DND-41 (cell line): Measurements from ENCODE around the gene IFITM2.
"Not testable (repeated sequence)": the region's sequence is repeated elsewhere in the genome, so short reads cannot be mapped to it uniquely, and the experiment has no call there.

ENCODE experiments used
- ATAC-seq: fragments of 200-7000 bp; cut with Tn5 transposase; 3 replicates; pipeline ENCODE4 v1.9.1; 2021; ENCODE audit warnings: low read depth; ENCODE audit not compliant: insufficient read depth
- DNase-seq: peaks from one replicate; pipeline ENCODE4 v3.0.0-alpha.2; 2020
- H2AFZ ChIP-seq: 2 replicates; pipeline ENCODE4 v1.6.0; 2012; ENCODE audit warnings: low read depth, low read length
- H3K27ac ChIP-seq: 2 replicates; pipeline ENCODE4 v1.5.1; 2012; ENCODE audit warnings: low read length, inconsistent platforms
- H3K27me3 ChIP-seq: fragments of 200-600 bp; sonication (generic); 2 replicates; pipeline ENCODE4 v1.6.0; 2012; ENCODE audit warnings: low read length, mild to moderate bottlenecking, inconsistent platforms; ENCODE audit not compliant: insufficient read depth, poor library complexity
- H3K36me3 ChIP-seq: 2 replicates; pipeline ENCODE4 v1.5.1; 2012; ENCODE audit warnings: low read length, inconsistent platforms; ENCODE audit not compliant: insufficient read depth
- H3K4me1 ChIP-seq: 2 replicates; pipeline ENCODE4 v1.5.1; 2012; ENCODE audit warnings: mild to moderate bottlenecking, low read length; ENCODE audit not compliant: insufficient read depth
- H3K4me2 ChIP-seq: 2 replicates; pipeline ENCODE4 v1.6.0; 2012; ENCODE audit warnings: mild to moderate bottlenecking, moderate library complexity, low read length, inconsistent platforms; ENCODE audit not compliant: insufficient read depth
- H3K4me3 ChIP-seq, 2 experiments: fragments of 200-600 bp in 1 of 2; shearing (Covaris generic) in 1 of 2; 2 replicates each; pipeline ENCODE4 v1.5.1; 2012 to 2016; ENCODE audit warnings: inconsistent platforms in 2 of 2, low read length in 2 of 2, mild to moderate bottlenecking in 2 of 2, low read depth in 1 of 2, moderate library complexity in 1 of 2
- H3K79me2 ChIP-seq: 2 replicates; pipeline ENCODE4 v1.6.0; 2012; ENCODE audit warnings: low read length, inconsistent platforms; ENCODE audit not compliant: insufficient read depth
- H3K9ac ChIP-seq: 2 replicates; pipeline ENCODE4 v1.6.0; 2012; ENCODE audit warnings: low read depth, mild to moderate bottlenecking, inconsistent platforms, low read length, moderate library complexity
- H3K9me3 ChIP-seq: 2 replicates; pipeline ENCODE4 v1.5.1; 2012; ENCODE audit warnings: low read length, moderate library complexity, mild to moderate bottlenecking, inconsistent platforms; ENCODE audit not compliant: insufficient read depth, severe bottlenecking
- H4K20me1 ChIP-seq: 2 replicates; pipeline ENCODE4 v1.6.0; 2012; ENCODE audit warnings: low read length; ENCODE audit not compliant: insufficient read depth
- CTCF ChIP-seq: IDR thresholded peaks from 2 replicates; pipeline ENCODE4 v1.5.1; 2012; ENCODE audit warnings: borderline replicate concordance, low read length, moderate library complexity, mild to moderate bottlenecking; ENCODE audit not compliant: poor library complexity, severe bottlenecking; ENCODE audit errors: extremely low read depth
- EZH2 ChIP-seq: IDR thresholded peaks from 3 replicates; pipeline ENCODE4 v1.6.1; 2012; ENCODE audit warnings: borderline replicate concordance, low read depth, mild to moderate bottlenecking, moderate library complexity, low read length, inconsistent platforms; ENCODE audit not compliant: severe bottlenecking

The IFITM2 gene

GRCh38 chr11:285894-286220, 21.8 kb upstream of the IFITM2 start:
- H3K9ac ChIP-seq: no peak overlapping the region
- H3K4me1 ChIP-seq: peaks cover 32% of the 10 kb centered on the region
- H3K27ac ChIP-seq: no peak overlapping the region
- H3K79me2 ChIP-seq: peaks cover 5% of the 10 kb centered on the region; the same call in 1 of the 2 replicates
- H4K20me1 ChIP-seq: no peaks in the 10 kb centered on the region
- no peak overlapping the region for H2AFZ ChIP-seq
- ATAC-seq (no peak), DNase-seq (no peak)
- no peak overlapping the region for H3K4me2 ChIP-seq
- no peak for TF ChIP-seq CTCF
- no peak for TF ChIP-seq EZH2
- H3K4me3 ChIP-seq: no peak overlapping the region
- no peaks in the 10 kb centered on the region for H3K9me3 ChIP-seq
- H3K27me3 ChIP-seq: peaks cover 9% of the 10 kb centered on the region
- peaks cover under 1% of the 10 kb centered on the region; the same call in 1 of the 2 replicates for H3K36me3 ChIP-seq

DNA sequence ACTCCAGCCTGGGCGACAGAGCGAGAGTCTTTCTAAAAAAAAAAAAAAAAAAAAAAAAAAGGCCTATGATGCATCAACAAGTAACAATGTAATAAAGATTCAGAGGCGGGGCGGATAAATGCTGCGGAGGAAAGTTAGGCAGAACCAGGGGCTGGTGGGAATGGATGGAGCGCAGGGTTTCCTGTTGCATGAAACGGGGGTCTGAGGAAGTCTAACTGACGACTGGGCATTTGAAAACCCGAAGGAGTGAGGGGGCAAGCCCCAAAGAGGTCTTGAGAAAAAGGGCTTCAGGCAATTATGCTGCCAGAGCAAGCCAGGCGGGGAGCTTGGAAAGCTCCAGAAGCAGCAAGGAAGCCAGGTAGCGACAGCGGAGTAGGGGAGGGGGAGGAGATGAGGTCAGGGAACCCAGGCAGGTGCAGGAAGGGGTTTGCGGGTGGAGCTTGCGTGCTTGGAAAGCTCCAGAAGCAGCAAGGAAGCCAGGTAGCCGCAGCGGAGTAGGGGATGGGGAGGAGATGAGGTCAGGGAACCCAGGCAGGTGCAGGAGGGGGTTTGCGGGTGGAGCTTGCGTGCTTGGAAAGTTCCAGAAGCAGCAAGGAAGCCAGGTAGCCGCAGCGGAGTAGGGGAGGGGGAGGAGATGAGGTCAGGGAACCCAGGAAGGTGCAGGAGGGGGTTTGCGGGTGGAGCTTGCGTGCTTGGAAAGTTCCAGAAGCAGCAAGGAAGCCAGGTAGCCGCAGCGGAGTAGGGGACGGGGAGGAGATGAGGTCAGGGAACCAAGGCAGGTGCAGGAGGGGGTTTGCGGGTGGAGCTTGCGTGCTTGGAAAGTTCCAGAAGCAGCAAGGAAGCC, 20.4 kb upstream of the IFITM2 start:
- DNase-seq, H3K27me3 ChIP-seq, ATAC-seq, H3K79me2 ChIP-seq, H4K20me1 ChIP-seq, H3K9me3 ChIP-seq: not testable (repeated sequence)
- Histone ChIP-seq H3K4me3 (peak overlapping the region in 1 of 2 experiments; percentile 73; a peak in 3 of 4 replicates), H3K27ac (peak overlapping the region; percentile 54), H2AFZ (peak overlapping the region; percentile 78; the same call in 1 of the 2 replicates), H3K4me1 (peaks cover 42% of the 10 kb centered on the region), H3K36me3 (peaks cover 12% of the 10 kb centered on the region; the same call in 1 of the 2 replicates), H3K9ac (peak overlapping the region; percentile 76), H3K4me2 (peak overlapping the region; percentile 86)

GRCh38 chr11:287821-288477, 19.7 kb upstream of the IFITM2 start:
- Histone ChIP-seq H3K4me3 (peak overlapping the region; percentile 61 to 73; a peak in 3 of 4 replicates), H3K36me3 (peaks cover 18% of the 10 kb centered on the region; the same call in 1 of the 2 replicates), H4K20me1 (peaks cover 7% of the 10 kb centered on the region; the same call in 1 of the 2 replicates), H3K27me3 (peaks cover 9% of the 10 kb centered on the region), H3K9ac (peak overlapping the region; percentile 76), H2AFZ (peak overlapping the region; percentile 78), H3K4me1 (peaks cover 44% of the 10 kb centered on the region), H3K79me2 (peaks cover 5% of the 10 kb centered on the region; the same call in 1 of the 2 replicates), H3K9me3 (no peaks in the 10 kb centered on the region), H3K27ac (peak overlapping the region; percentile 54), H3K4me2 (peak overlapping the region; percentile 86)
- TF ChIP-seq EZH2 (peak; percentile 60), CTCF (no peak)
- peak; percentile 41 for ATAC-seq
- peak; percentile 59 for DNase-seq
